Tibial artery (tissue), 4 donors: ENCODE measurements around the gene MORC2.
A peak's percentile ranks its signal among the peaks of the same experiment; 100 is the strongest.

Source experiments
- DNase-seq, 2 donors: peaks; one replicate each; pipeline ENCODE4 v3.0.0-alpha.2; 2019
- H3K27ac ChIP-seq, 2 donors: fragments of 200-600 bp; sonication (generic) in 1 of 2; 1 replicate in 1 of 2; 2 replicates in 1 of 2; pipeline ENCODE4 v1.5.1; 2018 to 2019; ENCODE audit warnings: mild to moderate bottlenecking in 1 of 2
- H3K27me3 ChIP-seq, 2 donors: fragments of 200-600 bp; sonication (generic) in 1 of 2; one replicate each; pipeline versions ENCODE4 v1.5.1 to v1.6.0; 2016 to 2019
- H3K36me3 ChIP-seq, 3 donors: fragments of 200-600 bp; sonication (generic) in 2 of 3; one replicate each; pipeline ENCODE4 v1.5.1; 2016 to 2019; ENCODE audit warnings: mild to moderate bottlenecking in 2 of 3
- H3K4me1 ChIP-seq, 4 donors: fragments of 200-600 bp; sonication (generic) in 2 of 4; 1 replicate in 3 of 4; 2 replicates in 1 of 4; pipeline ENCODE4 v1.5.1; 2016 to 2019
- H3K4me3 ChIP-seq, 2 donors: fragments of 200-600 bp; sonication (generic) in 1 of 2; 1 replicate in 1 of 2; 2 replicates in 1 of 2; pipeline ENCODE4 v1.5.1; 2018 to 2019; ENCODE audit warnings: mild to moderate bottlenecking in 2 of 2
- H3K9me3 ChIP-seq, 3 donors: fragments of 200-600 bp; sonication (generic) in 1 of 3; one replicate each; pipeline ENCODE4 v1.5.1; 2016 to 2019
- CTCF ChIP-seq, 2 experiments: fragments of 200-600 bp in 1 of 2; fragments of 450-650 bp in 1 of 2; IDR thresholded peaks; one replicate each; pipeline ENCODE4 v1.5.1; 2017 to 2019; ENCODE audit warnings: antibody characterized with exemption in 2 of 2, mild to moderate bottlenecking in 1 of 2, moderate library complexity in 1 of 2
- intact Hi-C: fragments of 100-400 bp; cut with DNase I; formaldehyde crosslinking; loops from one replicate; pipeline ENCODE4 v1.15.0; 2023; ENCODE audit warnings: low total_unique reads

The MORC2 gene

GRCh38 chr22:30889996-30890480 is 78.5 kb downstream of the MORC2 start:
- H3K4me3 ChIP-seq, result no peak overlapping the region
- no peaks in the 10 kb centered on the region for H3K27me3 ChIP-seq
- H3K4me1 ChIP-seq, result no peaks in the 10 kb centered on the region
- peaks cover 0 to 52% (median 9%) of the 10 kb centered on the region in 3 donors for H3K36me3 ChIP-seq
- TF ChIP-seq CTCF (IDR thresholded peaks at IDR 0.05), result no peak
- H3K27ac ChIP-seq, result no peak overlapping the region
- no peaks in the 10 kb centered on the region for H3K9me3 ChIP-seq
- intact Hi-C loops, result no loop called here
- DNase-seq, result peak in 1 of 2 donors; percentile 27

- no peaks in the 10 kb centered on the region for H3K4me1 ChIP-seq
- TF ChIP-seq CTCF (IDR thresholded peaks at IDR 0.05), result no peak
- H3K4me3 ChIP-seq, result no peak overlapping the region
- peaks cover 0 to 51% (median 9%) of the 10 kb centered on the region in 3 donors for H3K36me3 ChIP-seq
- no peak overlapping the region for H3K27ac ChIP-seq
- peak; percentile 13 to 43 for DNase-seq
- H3K9me3 ChIP-seq, result no peaks in the 10 kb centered on the region
- H3K27me3 ChIP-seq, result no peaks in the 10 kb centered on the region
- intact Hi-C loops, result no loop called here
Observed at GRCh38 chr22:30889268-30889995, 79.1 kb downstream of the MORC2 start.

- no peak overlapping the region for H3K4me3 ChIP-seq
- no peaks in the 10 kb centered on the region for H3K27me3 ChIP-seq
- H3K36me3 ChIP-seq, result peaks cover 0 to 37% (median 5%) of the 10 kb centered on the region in 3 donors
- no peak overlapping the region for H3K27ac ChIP-seq
- no peaks in the 10 kb centered on the region for H3K4me1 ChIP-seq
- DNase-seq, result peak in 1 of 2 donors; percentile 15
- no peak for TF ChIP-seq CTCF (IDR thresholded peaks at IDR 0.05)
- H3K9me3 ChIP-seq, result no peaks in the 10 kb centered on the region
- intact Hi-C loops, result no loop called here
Observed at GRCh38 chr22:30887861-30888260, 80.7 kb downstream of the MORC2 start.

- intact Hi-C loops, result no loop called here
- H3K27ac ChIP-seq, result no peak overlapping the region
- no peak for TF ChIP-seq CTCF (IDR thresholded peaks at IDR 0.05)
- no peaks in the 10 kb centered on the region for H3K4me1 ChIP-seq
- no peaks in the 10 kb centered on the region for H3K27me3 ChIP-seq
- DNase-seq, result peak; percentile 7 to 43
- no peaks in the 10 kb centered on the region for H3K9me3 ChIP-seq
- peaks cover 0 to 34% (median 2%) of the 10 kb centered on the region in 3 donors for H3K36me3 ChIP-seq
- H3K4me3 ChIP-seq, result no peak overlapping the region
Observed at GRCh38 chr22:30887453-30887852, 81.1 kb downstream of the MORC2 start.

- intact Hi-C loops, result no loop called here
- Histone ChIP-seq H3K4me1 (no peaks in the 10 kb centered on the region), H3K9me3 (no peaks in the 10 kb centered on the region), H3K27me3 (no peaks in the 10 kb centered on the region), H3K4me3 (no peak overlapping the region), H3K36me3 (peaks cover 0 to 27% (median 2%) of the 10 kb centered on the region in 3 donors), H3K27ac (no peak overlapping the region)
- peak in 1 of 2 donors; percentile 54 for DNase-seq
- no peak for TF ChIP-seq CTCF (IDR thresholded peaks at IDR 0.05)
Observed at GRCh38 chr22:30885591-30885990, 83.0 kb downstream of the MORC2 start.
